HepG2 (cell line): ENCODE measurements around the gene STIP1. TPM values are rescaled to one million over a fixed set of nuclear protein-coding genes. Genes with fewer than 3 reads are reported as not detected.

Experiments
- AGO2 ChIP-seq: fragments of 200-400 bp; formaldehyde crosslinking; optimal IDR thresholded peaks from 2 replicates; pipeline ENCODE3; 2017; ENCODE audit warnings: mild to moderate bottlenecking, low read depth, low read length, moderate library complexity
- AKAP8 ChIP-seq: sonication (generic); formaldehyde crosslinking; IDR thresholded peaks from 2 replicates; pipeline ENCODE4 v1.5.1; 2020; ENCODE audit warnings: mild to moderate bottlenecking, missing genetic modification reagents
- CBX2 ChIP-seq, 2 experiments: fragments of 200-600 bp in 1 of 2; sonication (generic); formaldehyde crosslinking in 1 of 2; IDR thresholded peaks; 2 replicates each; pipeline versions ENCODE4 v1.7.0 to v1.8.1; 2018 to 2022; ENCODE audit warnings: low read depth in 2 of 2, low read length in 1 of 2, mild to moderate bottlenecking in 1 of 2, missing genetic modification reagents in 1 of 2
- CCDC6 ChIP-seq: sonication (generic); formaldehyde crosslinking; IDR thresholded peaks from 2 replicates; pipeline ENCODE4 v1.8.1; 2022; ENCODE audit warnings: mild to moderate bottlenecking, missing genetic modification reagents, moderate library complexity
- CHD2 ChIP-seq: IDR thresholded peaks from 2 replicates; pipeline ENCODE4 v1.6.1; 2011; ENCODE audit warnings: low read depth, low read length, improper control_type of control experiment
- DDIT3 ChIP-seq: sonication (generic); formaldehyde crosslinking; IDR thresholded peaks from 2 replicates; pipeline ENCODE4 v1.4.0; 2020; ENCODE audit warnings: mild to moderate bottlenecking, missing genetic modification reagents
- KLF12 ChIP-seq: sonication (generic); formaldehyde crosslinking; IDR thresholded peaks from 2 replicates; pipeline ENCODE4 v1.4.0; 2020; ENCODE audit warnings: missing genetic modification reagents, borderline replicate concordance
- MBD4 ChIP-seq: IDR thresholded peaks from 2 replicates; pipeline ENCODE4 v1.6.1; 2012; ENCODE audit warnings: low read length, inconsistent platforms, borderline replicate concordance
- RNF219 ChIP-seq: sonication (generic); formaldehyde crosslinking; IDR thresholded peaks from 2 replicates; pipeline ENCODE4 v1.5.0; 2020; ENCODE audit warnings: mild to moderate bottlenecking, missing genetic modification reagents
- ZBTB33 ChIP-seq: sonication (generic); formaldehyde crosslinking; IDR thresholded peaks from 2 replicates; pipeline ENCODE4 v1.4.0; 2020; ENCODE audit warnings: missing genetic modification reagents
- ZBTB39 ChIP-seq: sonication (generic); formaldehyde crosslinking; IDR thresholded peaks from 2 replicates; pipeline ENCODE4 v1.5.0; 2020; ENCODE audit warnings: missing genetic modification reagents
- ZHX2 ChIP-seq, 2 experiments: sonication (generic) in 1 of 2; formaldehyde crosslinking in 1 of 2; IDR thresholded peaks; 2 replicates each; pipeline versions ENCODE4 v1.6.1 to v1.9.0; 2014 to 2022; ENCODE audit warnings: antibody characterized with exemption in 1 of 2, borderline replicate concordance in 1 of 2, inconsistent platforms in 1 of 2, low read depth in 1 of 2, missing genetic modification reagents in 1 of 2
- ZNF292 ChIP-seq: sonication (generic); formaldehyde crosslinking; IDR thresholded peaks from 2 replicates; pipeline ENCODE4 v1.8.1; 2022; ENCODE audit warnings: mild to moderate bottlenecking, low read depth, missing genetic modification reagents, borderline replicate concordance
- ZNF678 ChIP-seq: sonication (generic); formaldehyde crosslinking; IDR thresholded peaks from 2 replicates; pipeline ENCODE4 v1.4.0; 2020; ENCODE audit warnings: mild to moderate bottlenecking, missing genetic modification reagents
- polyA plus RNA-seq, 8 experiments: library from polyadenylated mRNA; depleted of rRNA in 3 of 8; stranded (reverse) in 7 of 8; unstranded in 1 of 8; fragments of >200 nt; fragmentation: Illumina TruSeq in 4 of 8; extraction: Trizol in 4 of 8; gene quantifications; 2 replicates each; pipeline versions ENCODE4 v1.2.1 to v1.2.3, GENCODE V29; 2011 to 2016; ENCODE audit warnings: low read depth in 4 of 8, missing spikeins in 1 of 8, mixed read lengths in 1 of 8; ENCODE audit not compliant: insufficient read depth in 1 of 8
- total RNA-seq, 5 experiments: library from RNA; depleted of rRNA; stranded (reverse); fragments of >200 nt; fragmentation: Illumina TruSeq; extraction: Trizol; gene quantifications; 2 replicates each; pipeline ENCODE4 v1.2.3, GENCODE V29; 2016; ENCODE audit warnings: low read depth in 1 of 5

Gene STIP1
- total and polyA plus RNA-seq, 2 of the 13 experiments (the other 11 are each of a cell fraction or from before 2014, with no cell fraction given): 81.1 to 217 TPM

- TF ChIP-seq ZBTB33 (no peak), AGO2 (no peak), ZNF678 (CRISPR knock-in tag) (no peak), CHD2 (no peak), AKAP8 (no peak), MBD4 (no peak), ZBTB39 (CRISPR knock-in tag) (no peak), CCDC6 (CRISPR knock-in tag) (no peak), CBX2 (IDR thresholded peaks at IDR 0.05; ENCODE audit: low read depth, low read length) (no peak), CBX2 (CRISPR knock-in tag; IDR thresholded peaks at IDR 0.05; ENCODE audit: low read depth) (no peak), KLF12 (no peak), ZHX2 (IDR thresholded peaks at IDR 0.05; ENCODE audit: low read depth) (no peak), ZHX2 (CRISPR knock-in tag; IDR thresholded peaks at IDR 0.05; ENCODE audit: borderline replicate concordance) (no peak), RNF219 (no peak), DDIT3 (CRISPR knock-in tag) (no peak), ZNF292 (CRISPR knock-in tag) (no peak)
Measured at GRCh38 chr11:64218628-64219353, 32.8 kb downstream of the STIP1 start (continued).
